NCI-H82 treated with DMSO at 0.1 percent for 48 hours (cell line): ENCODE data around the gene RIN2.
A peak's percentile ranks its signal among the peaks of the same experiment; 100 is the strongest.
"Not testable (repeated sequence)": the region's sequence is repeated elsewhere in the genome, so short reads cannot be mapped to it uniquely, and the experiment has no call there.

Source experiments
- DNase-seq: peaks from one replicate; lab custom pipeline; 2025; ENCODE audit not compliant: unreplicated experiment; lab: John Stamatoyannopoulos, UW

The RIN2 gene

DNA sequence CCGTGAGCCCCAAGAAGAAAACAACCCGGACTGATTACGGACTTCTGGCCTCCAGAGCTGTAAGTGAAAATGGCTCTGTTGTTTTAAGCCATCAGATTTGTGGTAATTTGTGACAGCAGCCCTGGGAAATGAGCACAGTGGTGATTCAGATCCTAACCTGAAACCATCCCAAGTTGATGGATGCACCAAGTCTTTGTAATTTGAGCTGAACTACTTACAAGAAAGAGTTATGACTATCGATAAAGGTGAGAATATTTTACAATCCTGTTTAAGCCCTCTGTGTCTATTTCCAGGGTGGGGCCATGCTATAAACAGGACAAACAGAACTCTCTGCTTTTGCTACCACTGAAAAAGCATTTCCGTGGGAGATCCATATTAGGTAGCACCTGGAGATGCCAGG lies 19.1 kb upstream of the RIN2 start:
- DNase-seq = no peak

GRCh38 chr20:19739351-19739750 lies 18.7 kb upstream of the RIN2 start:
- no peak for DNase-seq

GRCh38 chr20:19740512-19740911 lies 17.5 kb upstream of the RIN2 start:
- no peak for DNase-seq

- DNase-seq = no peak
These were observed 16.1 kb upstream of the RIN2 start for GRCh38 chr20:19741924-19742323.

DNA sequence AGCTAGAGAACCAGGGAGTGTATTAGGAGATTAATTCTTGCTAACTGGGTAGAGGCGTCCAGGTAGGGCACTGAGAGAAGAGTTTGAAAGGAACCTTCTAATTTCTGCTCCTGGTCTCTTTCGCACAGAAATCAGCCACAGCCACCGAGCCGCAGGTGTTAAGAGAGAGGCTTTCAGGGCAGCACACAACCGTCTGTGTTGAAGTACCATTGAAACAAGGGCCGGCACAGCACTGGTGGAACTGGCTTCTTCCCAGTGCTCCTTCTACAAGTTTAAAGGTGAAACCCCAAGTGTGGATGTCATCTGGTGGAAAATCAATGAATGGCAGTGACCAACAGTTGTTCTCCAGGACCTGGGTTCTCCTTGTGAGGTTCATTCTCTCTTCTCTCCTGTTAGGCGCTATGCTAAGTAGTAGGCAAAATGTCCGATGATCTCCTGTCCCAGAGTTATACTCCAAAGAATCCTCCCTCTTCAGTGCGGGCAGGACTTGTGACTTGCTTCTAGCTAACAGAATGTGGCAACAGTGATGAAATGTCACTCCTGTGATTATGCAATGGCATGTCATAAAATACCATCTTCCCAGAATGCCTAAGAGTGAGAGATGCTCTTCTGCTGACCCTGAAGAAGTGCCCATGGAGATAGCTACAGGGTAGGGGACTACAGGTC lies 15.0 kb upstream of the RIN2 start:
- DNase-seq = no peak

GRCh38 chr20:19743640-19743995 lies 14.4 kb upstream of the RIN2 start:
- no peak for DNase-seq

DNA sequence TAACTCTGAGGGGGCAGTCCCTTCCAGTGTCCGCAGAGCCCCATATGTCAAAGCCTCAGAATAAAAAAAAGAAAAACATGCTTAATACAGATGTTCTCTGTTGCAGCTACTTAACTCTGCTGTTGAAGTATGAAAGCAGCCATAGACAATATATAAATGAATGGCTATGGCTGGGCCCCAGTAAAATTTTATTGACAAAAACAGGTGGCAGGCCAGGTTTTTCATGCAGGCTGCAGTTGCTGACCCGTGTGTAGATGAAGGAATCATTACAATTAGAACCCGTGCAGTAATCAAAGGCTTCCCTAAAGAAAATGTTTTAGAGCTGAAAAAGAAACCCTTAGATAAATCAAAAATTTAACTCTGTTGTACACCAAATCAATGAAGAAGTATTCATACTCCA lies 13.0 kb upstream of the RIN2 start:
- no peak for DNase-seq

DNA sequence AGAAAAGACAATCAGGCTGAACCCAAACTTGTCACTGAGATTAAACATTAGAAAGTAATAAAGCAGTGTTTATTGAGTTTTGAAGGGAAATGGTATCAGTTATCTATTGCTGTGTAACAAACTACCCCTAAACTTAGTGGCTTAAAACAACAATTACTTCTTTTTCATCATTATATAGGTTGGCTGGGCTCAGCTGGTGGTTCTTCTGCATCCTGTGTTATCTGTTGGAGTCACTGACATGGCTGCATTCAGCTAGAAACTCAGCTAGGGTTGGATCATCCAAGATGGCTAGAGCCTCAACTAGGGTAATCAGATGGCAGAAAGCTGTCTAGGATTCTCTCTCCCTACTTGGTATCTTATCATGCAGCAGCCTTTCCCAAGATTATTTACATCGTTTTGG lies 12.5 kb upstream of the RIN2 start:
- no peak for DNase-seq

DNA sequence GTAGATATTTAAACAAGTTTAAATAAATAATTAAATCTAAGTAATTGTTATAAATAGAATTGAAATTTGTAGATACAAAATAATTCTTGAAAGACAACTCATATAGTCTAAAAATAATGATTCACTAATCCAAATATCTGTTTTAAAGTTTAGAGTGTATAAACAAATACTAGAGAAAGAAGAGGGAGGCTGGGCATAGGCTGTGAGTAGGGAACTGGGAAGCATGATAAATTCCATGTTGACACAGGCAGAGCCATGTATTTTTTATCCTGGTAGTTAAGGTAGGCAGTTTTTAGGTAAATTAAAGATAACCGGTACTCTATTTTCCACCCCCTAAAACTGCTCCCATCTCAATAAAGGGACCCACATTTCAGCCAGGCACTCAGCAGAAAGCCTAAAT lies 11.7 kb upstream of the RIN2 start:
- no peak for DNase-seq

DNA sequence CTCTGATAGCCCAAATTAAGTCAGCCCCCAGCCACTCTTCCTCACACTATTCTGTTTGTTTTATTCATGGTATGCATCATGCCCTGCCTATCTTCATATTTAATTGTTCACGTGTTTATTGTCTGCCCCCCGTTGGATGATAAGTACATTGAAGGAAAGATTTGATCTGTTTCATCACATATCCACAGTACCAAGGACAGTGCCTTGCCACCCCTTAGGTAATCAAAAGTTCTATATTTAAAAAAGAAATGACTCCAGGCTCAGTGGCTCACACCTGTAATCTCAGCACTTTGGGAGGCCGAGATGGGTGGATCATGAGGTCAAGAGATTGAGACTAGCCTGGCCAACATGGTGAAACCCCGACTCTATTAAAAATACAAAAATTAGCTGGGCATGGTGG lies 10.2 kb upstream of the RIN2 start:
- DNase-seq = no peak

DNA sequence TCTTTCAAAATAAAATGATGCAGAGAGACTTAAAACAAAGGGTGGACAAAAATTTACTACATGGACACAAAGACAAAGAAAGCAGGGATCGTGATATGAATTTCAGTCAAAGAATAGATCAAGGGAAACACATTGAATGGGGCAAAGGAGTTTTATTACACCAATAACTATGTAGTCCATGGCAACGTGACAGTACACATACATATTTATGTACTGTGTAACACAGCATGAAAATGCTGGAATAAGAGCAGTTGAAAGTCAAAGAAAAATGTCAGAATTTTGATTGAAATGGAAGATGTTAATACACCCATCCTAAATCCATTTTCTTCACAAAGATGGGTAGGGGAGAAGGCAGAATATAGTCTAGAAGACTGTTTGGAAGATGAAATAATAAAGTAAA lies 9.4 kb upstream of the RIN2 start:
- DNase-seq = no peak

GRCh38 chr20:19749618-19750071 lies 8.4 kb upstream of the RIN2 start:
- DNase-seq = no peak

- DNase-seq = no peak
These were observed 7.9 kb upstream of the RIN2 start for GRCh38 chr20:19750101-19750606.

DNA sequence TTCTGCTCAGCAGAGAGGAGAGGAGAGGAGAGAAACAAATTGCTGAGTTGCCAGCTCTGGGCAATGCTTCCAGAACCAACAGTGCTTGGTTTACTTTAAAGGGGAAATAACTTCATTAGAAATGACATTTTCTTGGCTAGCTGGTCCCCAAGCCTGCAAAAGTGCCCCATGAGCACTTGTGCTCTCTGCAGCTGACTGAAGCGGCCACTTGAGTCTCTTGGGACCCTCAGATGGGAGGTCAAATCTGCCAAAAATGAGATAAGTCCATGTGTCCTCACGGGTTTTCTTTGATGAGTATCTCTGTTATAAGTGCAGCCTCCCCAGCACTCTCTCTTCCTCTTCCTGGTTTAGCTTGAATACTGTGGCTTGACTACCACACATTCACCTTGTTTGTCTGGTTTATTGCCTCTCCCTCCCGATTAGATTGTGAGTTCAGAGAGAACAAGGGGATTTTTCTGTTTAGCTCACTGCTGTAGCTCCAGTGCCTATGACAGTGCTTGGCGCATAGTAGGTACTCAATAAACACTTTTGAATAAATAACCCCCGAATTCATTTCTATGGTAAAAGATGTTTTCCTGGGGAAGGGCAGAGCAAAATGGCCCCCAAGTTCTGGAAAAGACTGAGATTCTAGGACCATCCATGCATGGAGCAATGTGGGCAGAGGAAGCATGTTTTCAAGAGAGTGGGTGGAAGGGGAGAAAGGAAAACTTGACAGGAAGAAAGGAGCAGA lies 7.0 kb upstream of the RIN2 start:
- no peak for DNase-seq

DNA sequence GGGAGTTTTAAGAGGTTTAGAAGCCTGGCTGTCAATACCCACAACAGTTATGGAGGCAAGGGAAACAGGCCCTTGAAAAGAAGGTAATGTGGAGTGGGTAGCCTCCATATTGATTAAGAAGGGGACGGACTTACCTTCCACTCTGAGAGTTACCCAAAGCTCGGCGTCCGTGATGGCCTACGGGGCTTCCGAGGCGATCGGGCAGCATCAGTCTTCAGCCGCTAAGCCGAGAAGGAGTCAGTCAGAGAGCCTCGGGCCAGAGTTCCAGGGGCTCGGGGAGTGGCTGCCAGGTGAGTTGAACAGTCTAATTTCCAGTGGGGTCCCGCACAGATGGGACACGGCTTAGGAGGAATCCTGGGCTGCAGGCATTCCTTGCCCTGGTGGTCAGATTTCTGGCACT lies 3.9 kb upstream of the RIN2 start:
- not testable (repeated sequence) for DNase-seq

DNA sequence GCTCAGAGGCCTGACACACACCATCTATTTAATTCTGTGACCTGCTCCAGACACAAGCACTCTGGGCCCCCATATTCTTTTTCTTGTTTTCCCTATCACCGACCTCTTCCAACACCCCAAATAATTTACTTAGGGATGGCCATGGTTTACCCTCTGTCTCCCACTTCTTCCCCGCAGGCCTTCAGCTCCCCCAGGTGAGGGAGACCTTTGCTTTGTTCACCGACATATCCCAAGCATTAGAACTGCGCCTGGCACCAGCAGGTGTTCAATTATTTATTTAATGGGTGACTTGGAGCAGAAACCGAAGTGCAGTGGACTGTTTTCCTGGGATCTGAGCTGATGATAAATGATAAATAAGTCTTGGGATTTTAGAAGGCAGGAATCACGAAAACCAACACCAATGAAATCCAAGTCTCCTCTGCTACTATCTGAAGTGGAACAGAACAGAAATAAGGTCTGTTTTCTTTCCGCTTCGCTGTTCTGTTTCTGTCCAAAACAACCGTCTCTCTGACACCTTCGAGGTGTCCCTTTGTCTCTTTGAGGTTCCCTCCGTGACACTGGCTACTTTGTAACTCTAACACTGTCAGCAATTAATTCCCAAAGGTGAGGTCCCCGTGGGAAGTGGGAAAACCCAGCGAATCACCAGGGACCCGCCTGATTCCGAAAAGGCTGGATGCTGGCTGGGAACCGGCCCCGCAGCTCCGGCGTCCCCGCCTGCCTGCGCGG lies 1.1 kb upstream of the RIN2 start:
- DNase-seq = no peak

DNA sequence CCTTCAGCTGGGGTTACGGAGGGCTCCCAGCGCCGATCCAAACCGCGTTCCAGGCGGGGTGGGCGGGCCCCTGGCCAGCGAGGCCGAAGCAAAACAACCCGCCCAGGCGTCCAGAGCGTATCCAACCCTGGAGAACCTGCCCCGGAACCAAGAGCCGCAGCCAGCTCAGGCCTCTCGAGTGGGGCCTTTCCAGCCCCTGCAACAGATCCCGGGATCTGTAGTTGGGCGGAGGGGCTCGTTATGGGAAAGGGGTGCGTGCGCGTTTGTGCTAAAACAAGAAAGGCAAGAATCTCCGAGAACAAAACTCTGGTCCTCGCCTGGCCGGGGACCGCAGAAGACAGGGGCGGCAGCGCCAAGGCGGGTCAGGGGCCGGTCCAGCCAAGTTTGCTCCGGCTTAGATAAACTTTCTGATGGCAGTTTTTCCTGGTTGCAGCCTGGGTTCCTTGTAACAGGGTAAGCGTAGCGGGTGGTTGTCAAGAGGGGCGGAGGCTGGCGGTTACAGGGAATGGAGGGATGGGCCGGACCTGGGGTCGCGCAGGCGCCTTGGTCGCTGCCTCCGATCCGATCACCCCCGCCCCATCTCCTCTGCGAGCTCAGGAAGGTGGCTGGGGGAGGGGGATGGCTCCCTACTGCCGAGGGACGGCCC lies 448 bp upstream of the RIN2 start:
- DNase-seq = peak; percentile 73

- peak; percentile 81 for DNase-seq
These were observed 658 bp downstream of the RIN2 start for GRCh38 chr20:19758501-19759331.

DNA sequence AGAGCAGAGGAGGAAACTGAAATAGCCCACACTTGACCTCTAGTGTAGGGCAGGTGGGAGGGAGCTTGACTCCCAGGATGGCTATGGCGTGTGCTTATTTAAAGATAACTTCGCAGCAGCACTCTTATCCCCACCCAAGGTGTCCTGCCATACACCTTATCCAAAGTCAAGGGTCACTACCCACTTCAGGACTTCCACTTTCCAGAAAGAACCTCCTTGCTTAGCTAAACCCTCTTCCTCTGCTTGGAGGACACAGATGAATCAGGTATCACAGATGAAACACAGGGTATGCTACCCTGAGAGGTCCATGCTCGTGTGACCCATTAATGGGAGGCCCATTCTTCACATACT lies 2.3 kb downstream of the RIN2 start:
- DNase-seq = no peak

GRCh38 chr20:19761326-19761725 lies 3.3 kb downstream of the RIN2 start:
- no peak for DNase-seq

GRCh38 chr20:19761841-19762240 lies 3.8 kb downstream of the RIN2 start:
- DNase-seq = no peak
